B cell (primary cell): ENCODE data around the gene DYRK4.

Experiments used
- EZH2 ChIP-seq: IDR thresholded peaks from 2 replicates; pipeline ENCODE4 v1.6.1; 2012; ENCODE audit warnings: borderline replicate concordance, low read depth, mild to moderate bottlenecking, moderate library complexity, low read length; ENCODE audit not compliant: insufficient read depth, poor library complexity, severe bottlenecking
- TF ChIP-seq, protein P1 (sequence below): fragments of 200-600 bp; IDR thresholded peaks from one replicate; pipeline ENCODE4 v1.8.0; 2022; ENCODE audit warnings: antibody characterized with exemption, mild to moderate bottlenecking

DNA sequence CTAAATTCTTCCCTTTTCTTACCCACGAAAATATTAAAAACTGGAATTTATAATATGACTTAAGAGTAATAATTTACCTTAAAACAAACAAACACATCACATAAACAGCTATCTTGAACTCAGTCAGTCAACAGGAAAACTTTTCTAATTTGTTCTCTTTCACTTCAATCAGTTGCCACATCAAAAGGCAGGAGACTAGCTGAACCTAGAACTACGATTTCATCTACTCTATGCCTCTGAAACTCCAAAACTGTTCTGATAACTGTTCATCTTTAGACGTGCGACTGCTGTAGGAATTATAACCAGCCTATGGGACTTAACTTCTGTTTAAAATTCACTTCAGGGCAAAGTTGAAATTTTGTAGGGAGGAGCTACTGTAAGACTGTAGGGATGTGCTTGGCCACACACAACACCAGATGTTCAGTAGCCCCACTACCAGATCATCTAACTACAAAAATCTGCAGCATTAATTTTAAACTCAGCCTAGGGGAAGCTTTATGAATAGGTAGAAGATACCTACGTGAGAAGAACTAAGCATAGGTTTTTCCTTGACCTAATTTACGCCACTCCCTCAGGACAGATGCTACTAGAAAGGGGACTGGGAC is 30.9 kb upstream of the DYRK4 start:
- TF ChIP-seq, protein P1, sequence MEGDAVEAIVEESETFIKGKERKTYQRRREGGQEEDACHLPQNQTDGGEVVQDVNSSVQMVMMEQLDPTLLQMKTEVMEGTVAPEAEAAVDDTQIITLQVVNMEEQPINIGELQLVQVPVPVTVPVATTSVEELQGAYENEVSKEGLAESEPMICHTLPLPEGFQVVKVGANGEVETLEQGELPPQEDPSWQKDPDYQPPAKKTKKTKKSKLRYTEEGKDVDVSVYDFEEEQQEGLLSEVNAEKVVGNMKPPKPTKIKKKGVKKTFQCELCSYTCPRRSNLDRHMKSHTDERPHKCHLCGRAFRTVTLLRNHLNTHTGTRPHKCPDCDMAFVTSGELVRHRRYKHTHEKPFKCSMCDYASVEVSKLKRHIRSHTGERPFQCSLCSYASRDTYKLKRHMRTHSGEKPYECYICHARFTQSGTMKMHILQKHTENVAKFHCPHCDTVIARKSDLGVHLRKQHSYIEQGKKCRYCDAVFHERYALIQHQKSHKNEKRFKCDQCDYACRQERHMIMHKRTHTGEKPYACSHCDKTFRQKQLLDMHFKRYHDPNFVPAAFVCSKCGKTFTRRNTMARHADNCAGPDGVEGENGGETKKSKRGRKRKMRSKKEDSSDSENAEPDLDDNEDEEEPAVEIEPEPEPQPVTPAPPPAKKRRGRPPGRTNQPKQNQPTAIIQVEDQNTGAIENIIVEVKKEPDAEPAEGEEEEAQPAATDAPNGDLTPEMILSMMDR: no peak
- TF ChIP-seq EZH2: no peak
